Astrocyte (in vitro differentiated cells and primary cell): ENCODE results near the gene PDS5B. TPM values are rescaled to one million over a fixed set of nuclear protein-coding genes. Genes with fewer than 3 reads are reported as not detected.
"Not testable (repeated sequence)": the region's sequence is repeated elsewhere in the genome, so short reads cannot be mapped to it uniquely, and the experiment has no call there.

Experiments
- DNase-seq: peaks from one replicate; pipeline ENCODE4 v3.0.0-alpha.2; 2010; ENCODE audit warnings: low read depth
- FAIRE-seq: peaks from 2 replicates; lab custom pipeline; 2011; peaks lifted over from hg19 to GRCh38; lab: Jason Lieb, UNC
- H2AFZ ChIP-seq: 2 replicates; pipeline ENCODE4 v1.6.0; 2012; ENCODE audit warnings: low read depth, low read length, inconsistent platforms
- H3K27ac ChIP-seq: 2 replicates; pipeline ENCODE4 v1.5.1; 2011; ENCODE audit warnings: low read depth, low read length, inconsistent platforms
- H3K27me3 ChIP-seq: 2 replicates; pipeline ENCODE4 v1.6.0; 2011; ENCODE audit warnings: low read length, inconsistent platforms; ENCODE audit not compliant: insufficient read depth
- H3K36me3 ChIP-seq: 2 replicates; pipeline ENCODE4 v1.5.1; 2011; ENCODE audit warnings: low read length, inconsistent platforms; ENCODE audit not compliant: insufficient read depth
- H3K4me1 ChIP-seq: 2 replicates; pipeline ENCODE4 v1.5.1; 2011; ENCODE audit warnings: low read length, inconsistent platforms; ENCODE audit not compliant: insufficient read depth
- H3K4me2 ChIP-seq: 2 replicates; pipeline ENCODE4 v1.6.0; 2012; ENCODE audit warnings: low read length, inconsistent platforms
- H3K4me3 ChIP-seq: 2 replicates; pipeline ENCODE4 v1.5.1; 2011; ENCODE audit warnings: low read depth, mild to moderate bottlenecking, low read length, inconsistent platforms; ENCODE audit not compliant: insufficient read depth
- H3K79me2 ChIP-seq: 2 replicates; pipeline ENCODE4 v1.6.0; 2012; ENCODE audit warnings: mild to moderate bottlenecking, low read length, inconsistent platforms; ENCODE audit not compliant: insufficient read depth
- H3K9ac ChIP-seq: 2 replicates; pipeline ENCODE4 v1.6.0; 2012; ENCODE audit warnings: mild to moderate bottlenecking, low read length, inconsistent platforms
- H3K9me3 ChIP-seq: 2 replicates; pipeline ENCODE4 v1.5.1; 2012; ENCODE audit warnings: low read depth, mild to moderate bottlenecking, low read length, inconsistent platforms; ENCODE audit not compliant: insufficient read depth
- H4K20me1 ChIP-seq: 2 replicates; pipeline ENCODE4 v1.6.0; 2012; ENCODE audit warnings: low read length, inconsistent platforms; ENCODE audit not compliant: insufficient read depth
- H3K27ac Mint-ChIP-seq: one replicate; pipeline ENCODE4 v1.8.0; 2021; ENCODE audit warnings: mild to moderate bottlenecking, mixed read lengths; ENCODE audit not compliant: unreplicated experiment
- H3K27me3 Mint-ChIP-seq: one replicate; pipeline ENCODE4 v1.8.0; 2021; ENCODE audit warnings: low read depth, mixed read lengths; ENCODE audit not compliant: unreplicated experiment
- H3K36me3 Mint-ChIP-seq: one replicate; pipeline ENCODE4 v1.8.0; 2021; ENCODE audit warnings: low read depth, mixed read lengths; ENCODE audit not compliant: unreplicated experiment
- H3K4me1 Mint-ChIP-seq: one replicate; pipeline ENCODE4 v1.8.0; 2021; ENCODE audit warnings: low read depth, mixed read lengths; ENCODE audit not compliant: unreplicated experiment
- H3K4me3 Mint-ChIP-seq: one replicate; pipeline ENCODE4 v1.8.0; 2021; ENCODE audit warnings: mild to moderate bottlenecking, moderate library complexity, mixed read lengths; ENCODE audit not compliant: unreplicated experiment
- H3K9me3 Mint-ChIP-seq: one replicate; pipeline ENCODE4 v1.8.0; 2021; ENCODE audit warnings: mild to moderate bottlenecking, mixed read lengths; ENCODE audit not compliant: unreplicated experiment
- CTCF ChIP-seq: IDR thresholded peaks from 2 replicates; pipeline ENCODE4 v1.5.1; 2011; ENCODE audit warnings: low read depth, mild to moderate bottlenecking, inconsistent platforms, low read length, moderate library complexity; ENCODE audit not compliant: insufficient read depth
- EZH2 ChIP-seq: IDR thresholded peaks from 2 replicates; pipeline ENCODE4 v1.6.1; 2012; ENCODE audit warnings: mild to moderate bottlenecking, low read length, inconsistent platforms; ENCODE audit not compliant: insufficient read depth
- total RNA-seq: library from RNA; stranded (reverse); gene quantifications from 2 replicates; pipeline ENCODE4 v1.2.1, GENCODE V29; 2021

PDS5B gene
- total RNA-seq, 1 donor from 2014 or later = 43.1 TPM

DNA sequence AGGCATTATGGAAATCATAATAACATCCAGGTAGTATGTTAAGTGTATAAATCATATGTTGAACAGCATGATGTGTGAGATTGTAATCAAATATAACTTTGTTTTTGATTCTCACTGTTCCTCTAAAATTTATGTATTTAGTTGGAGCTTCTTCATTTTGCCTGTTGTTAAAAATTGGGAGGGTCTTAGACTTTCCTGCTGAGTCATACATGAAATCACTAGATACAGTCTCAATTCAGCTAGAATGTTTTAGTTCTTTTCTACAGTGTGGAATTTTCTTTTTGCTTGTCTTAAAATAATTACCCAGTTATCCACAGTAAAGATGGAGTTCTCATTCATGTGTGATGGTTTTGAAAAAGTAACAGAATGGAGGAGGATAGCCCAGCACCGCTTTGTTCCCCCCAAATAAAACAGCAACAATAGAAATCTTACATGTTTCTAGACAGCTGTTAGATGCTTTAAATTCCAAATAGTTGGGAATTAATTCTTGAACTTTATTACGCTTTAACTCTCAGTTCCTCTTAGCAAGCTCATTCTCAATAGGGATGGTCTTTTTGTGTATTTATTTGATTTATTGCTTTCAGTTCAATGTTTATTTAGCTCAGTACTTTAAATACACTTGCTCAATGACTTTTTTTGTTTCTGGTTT is 109.5 kb downstream of the PDS5B start:
- Histone ChIP-seq H4K20me1 (no peaks in the 10 kb centered on the region), H3K4me3 (no peak overlapping the region), H3K27ac (no peak overlapping the region), H3K4me2 (no peak overlapping the region), H3K9me3 (no peaks in the 10 kb centered on the region), H3K9ac (no peak overlapping the region), H2AFZ (no peak overlapping the region), H3K4me1 (no peaks in the 10 kb centered on the region), H3K27me3 (no peaks in the 10 kb centered on the region), H3K79me2 (no peaks in the 10 kb centered on the region), H3K36me3 (peaks cover 5% of the 10 kb centered on the region)
- FAIRE-seq (peak; percentile 63), DNase-seq (peak; percentile 3)
- Mint-ChIP-seq H3K4me1 (peaks cover 15% of the 10 kb centered on the region), H3K27ac (peak overlapping the region; percentile 63), H3K36me3 (no peaks in the 10 kb centered on the region), H3K9me3 (no peaks in the 10 kb centered on the region), H3K27me3 (no peaks in the 10 kb centered on the region), H3K4me3 (no peak overlapping the region)
- no peak for TF ChIP-seq CTCF
- no peak for TF ChIP-seq EZH2

- H3K9me3 Mint-ChIP-seq = no peaks in the 10 kb centered on the region
- Histone ChIP-seq H3K9me3 (no peaks in the 10 kb centered on the region), H4K20me1 (no peaks in the 10 kb centered on the region), H3K79me2 (no peaks in the 10 kb centered on the region), H3K9ac (no peak overlapping the region), H3K27ac (no peak overlapping the region), H3K27me3 (no peaks in the 10 kb centered on the region), H3K4me3 (no peak overlapping the region), H3K4me2 (no peak overlapping the region), H3K4me1 (no peaks in the 10 kb centered on the region), H3K36me3 (peaks cover 12% of the 10 kb centered on the region), H2AFZ (no peak overlapping the region)
- DNase-seq = no peak
- peaks cover 10% of the 10 kb centered on the region for H3K36me3 Mint-ChIP-seq
- H3K4me1 Mint-ChIP-seq = no peaks in the 10 kb centered on the region
- TF ChIP-seq CTCF (no peak), EZH2 (no peak)
- H3K27me3 Mint-ChIP-seq = no peaks in the 10 kb centered on the region
- H3K27ac Mint-ChIP-seq = no peak overlapping the region
- FAIRE-seq = no peak
- no peak overlapping the region for H3K4me3 Mint-ChIP-seq
These were observed 121.2 kb downstream of the PDS5B start for GRCh38 chr13:32707471-32707870.

DNA sequence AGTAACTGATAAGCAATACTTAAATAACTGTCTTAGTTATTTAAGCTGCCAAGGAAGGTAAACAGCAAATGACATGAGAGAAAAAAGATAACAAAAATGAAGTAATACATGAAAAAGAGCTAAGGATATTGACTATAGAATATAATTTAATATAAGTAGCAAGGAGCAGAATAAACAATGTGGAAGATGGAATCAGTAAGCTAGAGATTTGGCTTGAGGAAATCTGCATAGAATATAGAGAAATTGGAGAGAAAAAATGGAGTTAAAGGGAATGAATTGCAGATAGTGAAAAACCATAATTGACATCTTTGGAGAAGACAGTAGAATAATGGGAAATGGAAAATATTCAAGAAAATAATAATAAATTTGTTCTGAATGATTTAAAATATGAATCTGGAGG is 127.1 kb downstream of the PDS5B start:
- no peaks in the 10 kb centered on the region for H3K79me2 ChIP-seq
- peaks cover 2% of the 10 kb centered on the region for H3K9me3 ChIP-seq
- Mint-ChIP-seq H3K36me3 (peaks cover 31% of the 10 kb centered on the region), H3K4me1 (peaks cover 3% of the 10 kb centered on the region), H3K27ac (no peak overlapping the region), H3K27me3 (no peaks in the 10 kb centered on the region), H3K4me3 (no peak overlapping the region), H3K9me3 (peaks cover 13% of the 10 kb centered on the region)
- TF ChIP-seq EZH2 (no peak), CTCF (no peak)
- H3K4me3 ChIP-seq = no peak overlapping the region
- no peaks in the 10 kb centered on the region for H3K4me1 ChIP-seq
- no peak overlapping the region for H3K9ac ChIP-seq
- H2AFZ ChIP-seq = no peak overlapping the region
- H3K4me2 ChIP-seq = no peak overlapping the region
- FAIRE-seq (no peak), DNase-seq (no peak)
- peaks cover 18% of the 10 kb centered on the region for H3K36me3 ChIP-seq
- no peaks in the 10 kb centered on the region for H4K20me1 ChIP-seq
- no peak overlapping the region for H3K27ac ChIP-seq
- no peaks in the 10 kb centered on the region for H3K27me3 ChIP-seq

DNA sequence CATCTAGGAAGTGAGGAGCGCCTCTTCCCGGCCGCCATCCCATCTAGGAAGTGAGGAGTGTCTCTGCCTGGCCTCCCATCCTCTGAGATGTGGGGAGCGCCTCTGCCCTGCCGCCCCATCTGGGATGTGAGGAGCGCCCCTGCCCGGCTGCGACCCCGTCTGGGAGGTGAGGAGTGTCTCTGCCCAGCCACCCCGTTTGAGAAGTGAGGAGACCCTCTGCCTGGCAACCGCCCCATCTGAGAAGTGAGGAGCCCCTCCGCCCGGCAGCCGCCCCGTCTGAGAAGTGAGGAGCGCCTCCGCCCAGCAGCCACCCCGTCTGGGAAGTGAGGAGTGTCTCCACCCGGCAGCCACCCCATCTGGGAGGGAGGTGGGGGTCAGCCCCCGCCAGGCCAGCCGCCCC is 129.9 kb downstream of the PDS5B start:
- not testable (repeated sequence) for H3K9ac ChIP-seq, H3K27me3 Mint-ChIP-seq, FAIRE-seq, H2AFZ ChIP-seq, DNase-seq, H3K4me1 ChIP-seq, H3K27me3 ChIP-seq, H3K4me2 ChIP-seq, H3K79me2 ChIP-seq, H3K27ac Mint-ChIP-seq, H3K4me3 Mint-ChIP-seq, H3K27ac ChIP-seq, H3K9me3 ChIP-seq, H3K36me3 ChIP-seq, H3K4me1 Mint-ChIP-seq, H3K4me3 ChIP-seq, H4K20me1 ChIP-seq
- H3K36me3 Mint-ChIP-seq = peaks cover 33% of the 10 kb centered on the region
- peaks cover 13% of the 10 kb centered on the region for H3K9me3 Mint-ChIP-seq
